GM12878 (cell line): ENCODE data around the gene RTEL1.

Source experiments
- ATF3 ChIP-seq: IDR thresholded peaks from 2 replicates; pipeline ENCODE4 v1.6.1; 2011; ENCODE audit warnings: low read depth, mild to moderate bottlenecking, low read length, moderate library complexity, borderline replicate concordance; ENCODE audit errors: extremely low read depth
- CBX5 ChIP-seq: sonication (generic); IDR thresholded peaks from 2 replicates; pipeline ENCODE4 v1.6.1; 2016; ENCODE audit warnings: low read depth, moderate library complexity, mild to moderate bottlenecking, inconsistent platforms
- CTCF ChIP-seq, 3 experiments: IDR thresholded peaks in 2 of 3; conservative IDR thresholded peaks in 1 of 3; 2 replicates each; pipeline ENCODE4 v1.5.1; 2011; ENCODE audit warnings: low read depth in 3 of 3, low read length in 3 of 3, mild to moderate bottlenecking in 3 of 3, control low read depth in 2 of 3, moderate library complexity in 2 of 3, inconsistent platforms in 1 of 3, mixed read lengths in 1 of 3; ENCODE audit not compliant: control insufficient read depth in 2 of 3, insufficient read depth in 1 of 3; ENCODE audit errors: extremely low read depth in 1 of 3
- EZH2 ChIP-seq: IDR thresholded peaks from 2 replicates; pipeline ENCODE4 v1.6.1; 2012; ENCODE audit warnings: low read depth, mild to moderate bottlenecking, control low read depth, inconsistent platforms, low read length, borderline replicate concordance; ENCODE audit not compliant: control insufficient read depth
- IRF3 ChIP-seq: fragments of 450-650 bp; IDR thresholded peaks from 2 replicates; pipeline ENCODE4 v1.6.1; 2014; ENCODE audit warnings: mild to moderate bottlenecking
- KDM1A ChIP-seq: fragments of 200-600 bp; sonication (generic); IDR thresholded peaks from 2 replicates; pipeline ENCODE4 v1.6.1; 2016; ENCODE audit warnings: borderline replicate concordance
- PAX5 ChIP-seq: IDR thresholded peaks from 2 replicates; pipeline ENCODE4 v1.6.1; 2011; ENCODE audit warnings: low read depth, low read length, borderline replicate concordance
- POLR2A ChIP-seq: IDR thresholded peaks from 2 replicates; pipeline ENCODE4 v1.6.1; 2011; ENCODE audit warnings: low read depth, mild to moderate bottlenecking, low read length
- RFX5 ChIP-seq: IDR thresholded peaks from 2 replicates; pipeline ENCODE4 v1.6.1; 2011; ENCODE audit warnings: low read depth, low read length, improper control_type of control experiment
- SMC3 ChIP-seq: IDR thresholded peaks from 2 replicates; pipeline ENCODE4 v1.6.1; 2011; ENCODE audit warnings: low read length, improper control_type of control experiment, borderline replicate concordance
- SP1 ChIP-seq: IDR thresholded peaks from one replicate; pipeline ENCODE4 v1.6.1; 2011; ENCODE audit warnings: low read depth, low read length
- TAF1 ChIP-seq: IDR thresholded peaks from 2 replicates; pipeline ENCODE4 v1.6.1; 2011; ENCODE audit warnings: mild to moderate bottlenecking, low read depth, low read length, borderline replicate concordance

- TF ChIP-seq EZH2 (no peak), POLR2A (no peak), IRF3 (no peak), SP1 (no peak), RFX5 (no peak), PAX5 (no peak), KDM1A (no peak), SMC3 (no peak), ATF3 (no peak), CBX5 (no peak), CTCF (IDR thresholded peaks at IDR 0.05 in 2 of 3, conservative IDR thresholded peaks at IDR 0.05 in 1 of 3; ENCODE audit: control insufficient read depth in 2 of 3, extremely low read depth in 1 of 3, insufficient read depth in 1 of 3, low read depth in 3 of 3, low read length in 3 of 3) (no peak), TAF1 (no peak)
Measured at GRCh38 chr20:63652192-63652980, 5.7 kb upstream of the RTEL1 start.
